ENCODE measurements around the gene LEKR1.
A peak's percentile ranks its signal among the peaks of the same experiment; 100 is the strongest.
"Not testable (repeated sequence)": the region's sequence is repeated elsewhere in the genome, so short reads cannot be mapped to it uniquely, and the experiment has no call there.

The LEKR1 gene

GRCh38 chr3:156826144-156826895 is at the start of gene LEKR1:
Gene LEKR1 (plus strand): TSS chr3:156826353. CDS start chr3:156829330, 2,977 bp downstream.
- intact Hi-C loops (cut with DNase I), result loop anchor here (5.0 kb wide), 2 partner anchors 149 to 256 kb away; no protein-coding TSS in a partner anchor
- DNase-seq, result peak; percentile 65 to 97 (median 82)

GRCh38 chr3:156776871-156777270 is 49.3 kb upstream of the LEKR1 start:
- DNase-seq, result no peak
- intact Hi-C loops (cut with DNase I), result no loop called here

GRCh38 chr3:156781310-156782230 is 44.6 kb upstream of the LEKR1 start:
- intact Hi-C loops (cut with DNase I), result no loop called here
- no peak for DNase-seq

- DNase-seq, result no peak
- intact Hi-C loops (cut with DNase I), result no loop called here
Measured at GRCh38 chr3:156782319-156782718, 43.8 kb upstream of the LEKR1 start.

GRCh38 chr3:156782921-156783320 is 43.2 kb upstream of the LEKR1 start:
- DNase-seq, result no peak

GRCh38 chr3:156787001-156787400 is 39.2 kb upstream of the LEKR1 start:
- intact Hi-C loops (cut with DNase I), result no loop called here
- DNase-seq, result no peak

More at GRCh38 chr3:156782921-156783320, 43.2 kb upstream of the LEKR1 start:
- intact Hi-C loops (cut with DNase I), result no loop called here

- intact Hi-C loops (cut with DNase I), result no loop called here
- DNase-seq, result no peak
Measured at GRCh38 chr3:156787926-156788663, 38.1 kb upstream of the LEKR1 start.

GRCh38 chr3:156788846-156789245 is 37.3 kb upstream of the LEKR1 start:
- no peak for DNase-seq
- intact Hi-C loops (cut with DNase I), result no loop called here

GRCh38 chr3:156790156-156790555 is 36.0 kb upstream of the LEKR1 start:
- intact Hi-C loops (cut with DNase I), result no loop called here
- DNase-seq, result no peak

- intact Hi-C loops (cut with DNase I), result no loop called here
- no peak for DNase-seq
Measured at GRCh38 chr3:156792114-156792513, 34.0 kb upstream of the LEKR1 start.

GRCh38 chr3:156792536-156792935 is 33.6 kb upstream of the LEKR1 start:
- intact Hi-C loops (cut with DNase I), result no loop called here
- DNase-seq, result no peak

- DNase-seq, result no peak
- intact Hi-C loops (cut with DNase I), result no loop called here
Measured at GRCh38 chr3:156792945-156793344, 33.2 kb upstream of the LEKR1 start.

- no peak for DNase-seq
- intact Hi-C loops (cut with DNase I), result no loop called here
Measured at GRCh38 chr3:156793400-156793799, 32.8 kb upstream of the LEKR1 start.

GRCh38 chr3:156793851-156794250 is 32.3 kb upstream of the LEKR1 start:
- intact Hi-C loops (cut with DNase I), result no loop called here
- DNase-seq, result peak in 1 of 10 donors; percentile 14

- intact Hi-C loops (cut with DNase I), result no loop called here
- DNase-seq, result no peak
Measured at GRCh38 chr3:156795890-156796481, 30.2 kb upstream of the LEKR1 start.

- intact Hi-C loops (cut with DNase I), result no loop called here
Measured at GRCh38 chr3:156797368-156797767, 28.8 kb upstream of the LEKR1 start.

GRCh38 chr3:156800287-156800686 is 25.9 kb upstream of the LEKR1 start:
- intact Hi-C loops (cut with DNase I), result not testable (repeated sequence)

More at GRCh38 chr3:156797368-156797767, 28.8 kb upstream of the LEKR1 start:
- DNase-seq, result no peak

GRCh38 chr3:156801746-156802145 is 24.4 kb upstream of the LEKR1 start:
- intact Hi-C loops (cut with DNase I), result no loop called here
- no peak for DNase-seq

More at GRCh38 chr3:156800287-156800686, 25.9 kb upstream of the LEKR1 start:
- DNase-seq, result not testable (repeated sequence)

GRCh38 chr3:156802821-156803606 is 23.1 kb upstream of the LEKR1 start:
- intact Hi-C loops (cut with DNase I), result no loop called here
- no peak for DNase-seq

All from posterior cingulate gyrus (tissue), 11 donors.